H1 (cell line): ENCODE data around the gene ZNF577. TPM values are rescaled to one million over a fixed set of nuclear protein-coding genes. Genes with fewer than 3 reads are reported as not detected.

ENCODE experiments used
- CTCF ChIA-PET: fragments of 300-600 bp; sonication (Branson Sonifier 250); formaldehyde crosslinking; loops from one replicate; lab custom pipeline; 2021; ENCODE audit not compliant: partially characterized antibody; lab: Charles Lee
- POLR2A ChIA-PET: fragments of 300-600 bp; sonication (Branson Sonifier 250); formaldehyde crosslinking; loops from one replicate; lab custom pipeline; 2021; ENCODE audit warnings: inconsistent platforms; ENCODE audit not compliant: partially characterized antibody; lab: Charles Lee
- DNase-seq, 2 experiments: peaks; one replicate each; pipeline versions ENCODE4 v3.0.0 to v3.0.0-alpha.2; 2010 to 2022; ENCODE audit warnings: low spot score in 2 of 2, low read depth in 1 of 2, mixed read lengths in 1 of 2
- FAIRE-seq: peaks from 2 replicates; lab custom pipeline; 2011; peaks lifted over from hg19 to GRCh38; lab: Jason Lieb, UNC
- H2AFZ ChIP-seq: 2 replicates; pipeline ENCODE4 v1.8.1; 2012; ENCODE audit warnings: low read length, inconsistent platforms
- H2AK5ac ChIP-seq: 2 replicates; pipeline ENCODE4 v1.6.1; 2013; ENCODE audit warnings: low read depth, low read length
- H2BK120ac ChIP-seq: replicated peaks from 2 replicates; pipeline ENCODE3; 2013; ENCODE audit warnings: low read depth, low read length, inconsistent platforms
- H2BK12ac ChIP-seq: 2 replicates; pipeline ENCODE4 v1.6.1; 2013; ENCODE audit warnings: low read depth, low read length
- H2BK15ac ChIP-seq: 2 replicates; pipeline ENCODE4 v1.6.1; 2013; ENCODE audit warnings: low read length
- H2BK20ac ChIP-seq: 2 replicates; pipeline ENCODE4 v1.6.1; 2013; ENCODE audit warnings: low read length
- H2BK5ac ChIP-seq: 2 replicates; pipeline ENCODE4 v1.6.1; 2013; ENCODE audit warnings: low read depth, low read length
- H3K14ac ChIP-seq: 2 replicates; pipeline ENCODE4 v1.6.1; 2013; ENCODE audit warnings: inconsistent platforms; ENCODE audit not compliant: insufficient read length
- H3K18ac ChIP-seq: 2 replicates; pipeline ENCODE4 v1.6.1; 2013; ENCODE audit warnings: low read length; ENCODE audit errors: extremely low read depth
- H3K23ac ChIP-seq: 2 replicates; pipeline ENCODE4 v1.6.1; 2013; ENCODE audit warnings: inconsistent platforms; ENCODE audit not compliant: insufficient read length
- H3K23me2 ChIP-seq: 2 replicates; pipeline ENCODE4 v1.6.1; 2013; ENCODE audit warnings: low read depth, low read length
- H3K27ac ChIP-seq: 2 replicates; pipeline ENCODE4 v1.6.1; 2011; ENCODE audit warnings: low read depth, low read length, inconsistent platforms
- H3K27me3 ChIP-seq, 4 experiments: replicated peaks in 1 of 4; 1 replicate in 1 of 4; 2 replicates in 3 of 4; pipeline versions ENCODE4 v1.6.1 to v1.8.1; 2011 to 2013; ENCODE audit warnings: low read length in 3 of 4, mild to moderate bottlenecking in 3 of 4, inconsistent platforms in 2 of 4, mixed read lengths in 2 of 4, moderate library complexity in 1 of 4; ENCODE audit not compliant: control insufficient read depth in 3 of 4, insufficient read depth in 3 of 4; ENCODE audit errors: extremely low read depth in 1 of 4
- H3K36me3 ChIP-seq, 4 experiments: 2 replicates each; pipeline versions ENCODE4 v1.6.1 to v1.8.1; 2011 to 2013; ENCODE audit warnings: mild to moderate bottlenecking in 4 of 4, low read length in 3 of 4, moderate library complexity in 2 of 4, control low read depth in 1 of 4, inconsistent platforms in 1 of 4; ENCODE audit not compliant: insufficient read depth in 4 of 4, control insufficient read depth in 2 of 4
- H3K4ac ChIP-seq: replicated peaks from 2 replicates; pipeline ENCODE3; 2013; ENCODE audit warnings: low read length, low read depth, mixed read lengths, inconsistent platforms; ENCODE audit not compliant: insufficient read length
- H3K4me1 ChIP-seq, 4 experiments: replicated peaks in 1 of 4; 1 replicate in 1 of 4; 2 replicates in 3 of 4; pipeline versions ENCODE4 v1.6.1 to v1.8.1; 2011 to 2013; ENCODE audit warnings: low read length in 3 of 4, inconsistent platforms in 2 of 4, mixed read lengths in 1 of 4; ENCODE audit not compliant: insufficient read depth in 4 of 4, control insufficient read depth in 3 of 4
- H3K4me2 ChIP-seq, 2 experiments: 2 replicates each; pipeline versions ENCODE4 v1.6.1 to v1.8.1; 2011 to 2013; ENCODE audit warnings: low read depth in 2 of 2, low read length in 2 of 2, control low read depth in 1 of 2, inconsistent platforms in 1 of 2, mild to moderate bottlenecking in 1 of 2; ENCODE audit not compliant: insufficient read depth in 1 of 2
- H3K4me3 ChIP-seq, 4 experiments: fragments of 200-600, 300-600 bp in 1 of 4; sonication (generic), shearing (Covaris generic), sonication (Bioruptor Twin) in 1 of 4; 2 replicates each; pipeline versions ENCODE4 v1.5.1 to v1.8.1; 2011 to 2016; ENCODE audit warnings: low read length in 4 of 4, low read depth in 3 of 4, control low read depth in 2 of 4, inconsistent platforms in 2 of 4, mild to moderate bottlenecking in 2 of 4, mixed read lengths in 1 of 4, moderate library complexity in 1 of 4; ENCODE audit not compliant: insufficient read depth in 2 of 4; ENCODE audit errors: extremely low read depth in 1 of 4
- H3K56ac ChIP-seq: replicated peaks from 2 replicates; pipeline ENCODE3; 2013; ENCODE audit warnings: low read depth, mild to moderate bottlenecking, mixed read lengths, low read length, inconsistent platforms; ENCODE audit not compliant: insufficient read length
- H3K79me1 ChIP-seq: 2 replicates; pipeline ENCODE4 v1.6.1; 2013; ENCODE audit warnings: low read depth, low read length, control low read depth
- H3K79me2 ChIP-seq, 2 experiments: 2 replicates each; pipeline versions ENCODE4 v1.6.1 to v1.8.1; 2012 to 2013; ENCODE audit warnings: low read length in 2 of 2, mild to moderate bottlenecking in 2 of 2, inconsistent platforms in 1 of 2; ENCODE audit not compliant: insufficient read depth in 2 of 2, control insufficient read depth in 1 of 2
- H3K9ac ChIP-seq, 4 experiments: replicated peaks in 1 of 4; 1 replicate in 1 of 4; 2 replicates in 3 of 4; pipeline versions ENCODE4 v1.6.1 to v1.8.1; 2011 to 2013; ENCODE audit warnings: low read depth in 3 of 4, low read length in 3 of 4, control low read depth in 2 of 4, mild to moderate bottlenecking in 2 of 4, moderate library complexity in 2 of 4, inconsistent platforms in 1 of 4; ENCODE audit errors: extremely low read depth in 1 of 4
- H3K9me3 ChIP-seq, 2 experiments: 2 replicates each; pipeline versions ENCODE4 v1.6.1 to v1.8.1; 2012 to 2013; ENCODE audit warnings: mild to moderate bottlenecking in 2 of 2, moderate library complexity in 2 of 2, control low read depth in 1 of 2, inconsistent platforms in 1 of 2, low read depth in 1 of 2, low read length in 1 of 2, mixed read lengths in 1 of 2; ENCODE audit not compliant: insufficient read depth in 2 of 2
- H4K20me1 ChIP-seq, 2 experiments: replicated peaks in 1 of 2; 2 replicates each; pipeline versions ENCODE3 to v1.8.1; 2011 to 2013; ENCODE audit warnings: inconsistent platforms in 2 of 2, low read length in 2 of 2, mild to moderate bottlenecking in 1 of 2; ENCODE audit not compliant: insufficient read depth in 2 of 2, control insufficient read depth in 1 of 2
- H4K5ac ChIP-seq: 2 replicates; pipeline ENCODE4 v1.6.1; 2013; ENCODE audit warnings: low read length, low read depth, mixed read lengths, inconsistent platforms; ENCODE audit not compliant: insufficient read length
- H4K8ac ChIP-seq: 2 replicates; pipeline ENCODE4 v1.8.0; 2013; ENCODE audit warnings: mild to moderate bottlenecking, moderate library complexity, low read length, inconsistent platforms; ENCODE audit not compliant: insufficient read depth; ENCODE audit errors: extremely low read depth
- H4K91ac ChIP-seq: replicated peaks from 2 replicates; pipeline ENCODE3; 2013; ENCODE audit warnings: low read length, mixed read lengths, inconsistent platforms; ENCODE audit not compliant: insufficient read length
- ASH2L ChIP-seq: fragments of 200-600, 300-600 bp; sonication (generic); IDR thresholded peaks from one replicate; pipeline ENCODE4 v1.7.1; 2017; ENCODE audit warnings: low read length
- BACH1 ChIP-seq: IDR thresholded peaks from 2 replicates; pipeline ENCODE4 v1.6.1; 2012; ENCODE audit warnings: low read length, improper control_type of control experiment
- BRCA1 ChIP-seq: IDR thresholded peaks from 2 replicates; pipeline ENCODE4 v1.6.1; 2012; ENCODE audit warnings: low read depth, low read length, improper control_type of control experiment
- CBX5 ChIP-seq: fragments of 300-800, 300-1000 bp; sonication (generic); IDR thresholded peaks from 2 replicates; pipeline ENCODE4 v1.7.1; 2016; ENCODE audit warnings: antibody characterized with exemption, low read length, low read depth
- CTCF ChIP-seq, 3 experiments: IDR thresholded peaks; 1 replicate in 2 of 3; 2 replicates in 1 of 3; pipeline versions ENCODE4 v1.5.1 to v1.6.1; 2011; ENCODE audit warnings: low read length in 3 of 3, mild to moderate bottlenecking in 3 of 3, inconsistent platforms in 2 of 3, low read depth in 1 of 3, moderate library complexity in 1 of 3; ENCODE audit not compliant: insufficient read depth in 1 of 3; ENCODE audit errors: control extremely low read depth in 1 of 3
- GTF2F1 ChIP-seq: IDR thresholded peaks from 2 replicates; pipeline ENCODE4 v1.6.1; 2012; ENCODE audit warnings: low read depth, low read length, improper control_type of control experiment, borderline replicate concordance
- NRF1 ChIP-seq: IDR thresholded peaks from 2 replicates; pipeline ENCODE4 v1.6.1; 2011; ENCODE audit warnings: mild to moderate bottlenecking, low read depth, low read length, improper control_type of control experiment
- POU5F1 ChIP-seq: IDR thresholded peaks from 2 replicates; pipeline ENCODE4 v1.6.1; 2011; ENCODE audit warnings: low read depth, mild to moderate bottlenecking, low read length, moderate library complexity
- RFX5 ChIP-seq: IDR thresholded peaks from 2 replicates; pipeline ENCODE4 v1.6.1; 2011; ENCODE audit warnings: low read depth, low read length, improper control_type of control experiment, borderline replicate concordance
- SAP30 ChIP-seq: fragments of 300-600 bp; sonication (generic); IDR thresholded peaks from 2 replicates; pipeline ENCODE4 v1.7.1; 2012; ENCODE audit warnings: low read length, moderate library complexity, mild to moderate bottlenecking, inconsistent platforms; ENCODE audit not compliant: insufficient read depth, insufficient replicate concordance
- YY1 ChIP-seq: IDR thresholded peaks from 2 replicates; pipeline ENCODE4 v1.6.1; 2011; ENCODE audit warnings: low read depth, mild to moderate bottlenecking, low read length
- WGBS, 2 experiments: shearing (Covaris generic) in 1 of 2; methylation state at CpG; one replicate each; pipeline versions ENCODE4 v1.1.6 to v1.1.7; 2013 to 2015; ENCODE audit warnings: low lambda C conversion rate in 2 of 2, mixed read lengths in 2 of 2, inconsistent platforms in 1 of 2, low coverage in 1 of 2, missing lambda C conversion rate in 1 of 2; ENCODE audit not compliant: insufficient replicate concordance in 2 of 2, insufficient coverage in 1 of 2, insufficient read length in 1 of 2; ENCODE audit errors: extremely low coverage in 1 of 2, missing lambda C conversion rate in 1 of 2; 5-methylcytosine and 5-hydroxymethylcytosine counted together
- polyA plus RNA-seq, 7 experiments: library from polyadenylated mRNA; depleted of rRNA in 3 of 7; stranded (reverse) in 5 of 7; unstranded in 2 of 7; fragments of >200 nt in 5 of 7; fragments of 200-250 nt in 2 of 7; gene quantifications; 1 replicate in 5 of 7; 2 replicates in 1 of 7; 4 replicates in 1 of 7; pipeline versions ENCODE4 v1.2.1 to v1.2.3, GENCODE V29; 2011 to 2013; ENCODE audit warnings: missing spikeins in 2 of 7, mixed read lengths in 2 of 7
- total RNA-seq: library from RNA; stranded (reverse); fragmentation: NEBNext Ultra II Directional; extraction: Animal tissue kit (Norgen Biotek cat#: 25700); gene quantifications from 2 replicates; pipeline ENCODE4 v1.2.1, GENCODE V29; 2021

The ZNF577 gene
- total and polyA plus RNA-seq, 2 of the 8 experiments (the other 6 are each of a cell fraction or from before 2014, with no cell fraction given): 13.8 to 14.9 TPM

DNA sequence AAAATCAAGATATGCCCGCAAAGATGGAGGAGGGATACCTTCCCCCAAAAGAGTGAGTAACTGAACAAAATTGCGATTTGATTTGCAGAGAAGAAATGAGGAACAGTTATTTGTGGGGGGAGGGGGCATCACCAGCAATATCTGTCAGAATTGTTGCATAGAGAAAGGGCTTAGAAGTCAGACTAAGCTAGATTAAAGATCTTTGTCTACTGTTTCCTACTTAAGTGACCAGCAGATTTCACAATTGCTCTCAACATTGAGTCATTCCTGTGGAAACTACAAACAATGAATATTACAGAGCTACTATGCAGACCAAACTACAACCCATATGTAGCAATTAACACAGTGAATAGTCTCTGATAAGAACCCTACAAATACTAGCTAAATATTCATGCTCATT is 65.4 kb downstream of the ZNF577 start:
- Histone ChIP-seq H4K91ac (no peak overlapping the region), H3K23me2 (0 out of 2 replicates have a peak, but pooled peaks cover 2% of the 10 kb centered on the region), H3K27ac (no peak overlapping the region), H3K4me3 (no peak overlapping the region), H4K8ac (no peak overlapping the region), H2AFZ (no peak overlapping the region), H3K79me1 (no peaks in the 10 kb centered on the region), H3K56ac (no peak overlapping the region), H3K9ac (no peak overlapping the region), H2BK15ac (no peak overlapping the region), H3K4me2 (no peak overlapping the region), H3K14ac (no peak overlapping the region), H2BK120ac (no peak overlapping the region), H2BK20ac (no peak overlapping the region), H4K20me1 (no peaks in the 10 kb centered on the region), H3K79me2 (no peaks in the 10 kb centered on the region), H3K4ac (no peak overlapping the region), H3K18ac (no peak overlapping the region), H3K36me3 (no peaks in the 10 kb centered on the region), H3K4me1 (no peaks in the 10 kb centered on the region), H4K5ac (no peak overlapping the region), H3K23ac (no peak overlapping the region), H3K9me3 (peaks cover 19 to 26% of the 10 kb centered on the region in 2 experiments; a peak in 3 of 4 replicates), H2BK12ac (no peak overlapping the region), H2AK5ac (no peak overlapping the region), H2BK5ac (no peak overlapping the region), H3K27me3 (no peaks in the 10 kb centered on the region)
- FAIRE-seq: no peak
- no peak for DNase-seq
- WGBS, 2 experiments: 88% methylated on average over 2 of the region's 2 CpGs; no CpG with 5 or more reads in 1 of the 2 experiments
- CTCF ChIA-PET: interaction anchor here (0.6 kb wide), 1 partner anchor 146 kb away, joined by 5 read pairs; no protein-coding TSS in a partner anchor
- TF ChIP-seq POU5F1 (no peak), YY1 (no peak), RFX5 (no peak), GTF2F1 (no peak), NRF1 (no peak), BRCA1 (no peak), BACH1 (no peak), ASH2L (no peak), SAP30 (no peak), CTCF (IDR thresholded peaks at IDR 0.05; ENCODE audit: control extremely low read depth in 1 of 3, insufficient read depth in 1 of 3, low read depth in 1 of 3, low read length in 3 of 3) (no peak), CBX5 (no peak)
- POLR2A ChIA-PET: interaction anchor here (0.7 kb wide), 1 partner anchor 30 kb away, joined by 3 read pairs; no protein-coding TSS in a partner anchor
